ENCODE results near the gene TMEM63C.
A peak's percentile ranks its signal among the peaks of the same experiment; 100 is the strongest.
"Not testable (repeated sequence)": the region's sequence is repeated elsewhere in the genome, so short reads cannot be mapped to it uniquely, and the experiment has no call there.

TMEM63C gene

DNA sequence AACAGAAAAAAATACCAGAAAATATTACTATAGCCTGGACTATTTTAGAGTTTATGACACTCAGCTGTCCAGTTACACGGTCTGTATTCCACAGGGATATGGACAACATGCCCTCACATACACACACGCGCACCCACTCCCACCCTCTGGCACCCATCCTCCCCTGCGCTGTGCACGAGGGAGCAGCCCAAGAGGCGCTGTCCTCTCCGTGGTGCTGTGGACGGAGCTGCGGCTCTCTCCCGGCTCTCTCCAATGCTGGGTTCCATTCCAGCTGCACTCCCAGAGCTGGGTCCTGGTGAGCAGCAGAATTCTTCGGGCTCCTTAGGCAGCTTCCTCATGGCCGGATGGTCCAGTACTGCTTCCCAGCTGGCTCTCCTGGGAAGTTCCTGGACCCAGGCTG is 95.4 kb downstream of the TMEM63C start:
- DNase-seq (ENCODE audit: low read depth in 2 of 2) = no peak

- DNase-seq (ENCODE audit: low read depth in 2 of 2) = no peak
Observed at GRCh38 chr14:77278461-77279230, 97.0 kb downstream of the TMEM63C start.

DNA sequence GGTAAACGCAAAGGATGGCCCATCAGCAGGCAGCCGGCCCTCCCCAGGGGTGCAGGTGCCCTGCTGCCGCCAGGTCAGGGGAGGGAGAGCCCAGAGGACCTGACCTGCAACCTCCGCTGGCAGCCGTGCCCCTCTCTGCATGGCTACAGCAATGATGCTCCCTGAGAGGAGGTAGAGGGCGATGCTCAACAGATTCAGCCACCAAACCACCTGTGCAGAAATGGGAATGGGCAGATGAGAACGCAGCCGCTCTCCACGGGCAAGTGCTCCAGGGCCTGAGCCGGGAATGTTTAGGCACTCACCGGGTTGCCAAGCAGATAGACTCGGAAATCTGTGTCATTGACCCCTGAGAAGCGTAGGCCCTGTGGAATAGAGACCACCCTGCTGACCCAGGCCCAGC is 98.1 kb downstream of the TMEM63C start:
- no peak for DNase-seq (ENCODE audit: low read depth in 2 of 2)

- not testable (repeated sequence) for DNase-seq (ENCODE audit: low read depth in 2 of 2)
Observed at GRCh38 chr14:77280921-77281320, 99.3 kb downstream of the TMEM63C start.

DNA sequence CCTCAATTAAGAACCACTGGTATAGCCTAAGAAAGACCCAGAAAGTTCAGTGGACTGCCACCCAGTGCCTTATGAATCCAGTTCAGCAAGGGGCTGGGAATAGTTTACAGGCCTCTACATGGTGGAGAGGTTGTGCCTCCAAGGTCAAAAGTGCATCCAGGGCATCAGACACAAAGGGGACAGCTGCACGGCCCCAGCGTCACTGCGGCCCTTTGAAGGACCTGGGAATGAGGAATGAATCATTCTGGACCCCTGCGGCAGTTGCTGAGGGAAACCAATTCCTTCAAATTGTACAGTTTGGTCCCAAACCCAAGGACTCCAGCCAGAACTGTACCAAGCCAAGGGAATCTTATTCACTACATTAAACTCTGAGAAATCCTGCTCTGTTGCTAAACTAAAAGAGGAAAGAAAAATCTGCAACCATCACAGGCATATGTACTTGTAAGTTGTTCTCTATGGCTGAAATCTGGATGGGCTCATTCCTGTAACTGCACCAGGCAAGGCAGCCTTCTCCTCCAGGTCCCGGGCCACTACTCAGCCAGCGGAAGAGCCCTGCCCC is 100.3 kb downstream of the TMEM63C start:
- no peak for DNase-seq (ENCODE audit: low read depth in 2 of 2)

DNA sequence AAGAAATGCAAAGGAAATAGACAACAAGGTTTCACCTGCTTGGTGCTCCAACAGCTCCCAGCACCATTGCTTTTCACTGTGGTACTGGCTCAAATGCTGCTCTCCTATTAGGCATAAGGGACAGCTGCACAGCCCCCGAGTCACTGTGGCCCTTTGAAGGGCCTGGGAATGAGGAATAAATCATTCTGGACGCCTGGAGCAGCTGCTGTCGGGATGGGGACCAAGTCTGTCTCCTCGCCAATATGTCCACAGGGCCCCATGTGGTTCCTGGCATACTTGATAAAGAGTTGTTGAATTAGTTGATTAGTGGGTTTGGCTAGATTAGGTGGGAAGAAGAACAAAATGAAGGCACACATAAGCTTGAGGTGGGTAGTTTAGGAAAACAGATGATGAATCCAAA is 102.5 kb downstream of the TMEM63C start:
- DNase-seq (ENCODE audit: low read depth in 2 of 2) = no peak

- no peak for DNase-seq (ENCODE audit: low read depth in 2 of 2)
Observed at GRCh38 chr14:77284466-77284865, 102.9 kb downstream of the TMEM63C start.

DNA sequence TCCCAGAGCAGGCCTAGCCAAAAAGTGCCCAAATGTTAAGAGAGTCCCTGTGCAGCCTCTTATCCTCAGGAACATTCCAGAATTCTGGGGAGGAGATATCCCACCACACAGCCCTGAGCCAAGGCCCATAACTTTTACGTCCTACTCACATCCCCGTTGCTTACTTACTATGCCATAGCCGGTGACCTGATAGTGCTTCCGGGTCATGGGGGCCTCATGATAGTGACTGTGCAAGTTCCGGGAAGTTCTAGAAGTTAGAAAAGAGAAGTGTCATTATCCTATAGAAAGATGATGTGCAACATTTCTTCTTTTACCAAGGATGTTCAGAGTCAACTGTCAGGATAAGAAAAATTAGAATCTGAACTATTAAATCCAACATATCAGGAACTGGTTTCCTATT is 105.0 kb downstream of the TMEM63C start:
- no peak for DNase-seq (ENCODE audit: low read depth in 2 of 2)

- DNase-seq (ENCODE audit: low read depth in 2 of 2) = no peak
Observed at GRCh38 chr14:77290705-77291104, 109.1 kb downstream of the TMEM63C start.

- no peak for DNase-seq (ENCODE audit: low read depth in 2 of 2)
Observed at GRCh38 chr14:77296155-77296554, 114.6 kb downstream of the TMEM63C start.

DNA sequence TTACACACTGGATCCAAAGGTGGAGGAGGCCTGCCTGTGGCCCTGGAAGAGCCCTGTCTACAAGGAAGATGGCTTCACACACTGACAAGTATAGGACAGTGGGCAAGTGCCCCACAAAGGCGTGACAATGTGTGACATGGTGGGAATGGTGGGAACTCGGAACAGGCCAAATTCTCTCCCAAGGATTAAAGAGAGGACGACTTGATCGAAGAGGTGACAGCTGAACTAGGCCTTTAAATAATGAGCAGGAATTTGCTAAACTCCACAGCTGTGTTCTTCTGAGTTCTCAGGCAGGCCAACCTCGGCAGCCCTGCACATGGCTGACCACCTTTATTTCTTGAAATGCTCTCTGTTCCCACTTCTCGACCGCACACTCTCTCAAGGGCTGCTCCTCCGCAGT is 115.3 kb downstream of the TMEM63C start:
- no peak for DNase-seq (ENCODE audit: low read depth in 2 of 2)

DNA sequence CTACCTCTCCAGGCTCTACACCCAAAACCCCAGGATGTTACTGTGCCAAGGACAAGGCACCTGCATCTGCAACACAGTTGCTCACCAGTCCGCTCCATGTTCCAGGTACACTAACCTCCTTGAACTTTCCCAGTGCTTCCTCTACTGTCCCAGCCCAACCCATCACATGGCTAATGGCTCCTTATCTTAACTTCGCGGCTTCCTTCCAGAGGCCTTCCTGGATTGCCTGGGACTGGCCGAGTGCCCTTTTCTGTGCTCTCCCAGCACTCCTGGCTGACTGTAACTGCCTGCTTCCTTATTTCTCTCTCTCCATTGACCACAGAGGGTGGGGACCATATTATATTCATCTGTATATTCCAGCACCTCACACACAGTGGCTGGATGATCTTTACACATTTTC is 118.2 kb downstream of the TMEM63C start:
- DNase-seq (ENCODE audit: low read depth in 2 of 2) = no peak

GRCh38 chr14:77301103-77301502 is 119.5 kb downstream of the TMEM63C start:
- peak in 1 of 2 donors; percentile 12 for DNase-seq (ENCODE audit: low read depth in 2 of 2)

DNA sequence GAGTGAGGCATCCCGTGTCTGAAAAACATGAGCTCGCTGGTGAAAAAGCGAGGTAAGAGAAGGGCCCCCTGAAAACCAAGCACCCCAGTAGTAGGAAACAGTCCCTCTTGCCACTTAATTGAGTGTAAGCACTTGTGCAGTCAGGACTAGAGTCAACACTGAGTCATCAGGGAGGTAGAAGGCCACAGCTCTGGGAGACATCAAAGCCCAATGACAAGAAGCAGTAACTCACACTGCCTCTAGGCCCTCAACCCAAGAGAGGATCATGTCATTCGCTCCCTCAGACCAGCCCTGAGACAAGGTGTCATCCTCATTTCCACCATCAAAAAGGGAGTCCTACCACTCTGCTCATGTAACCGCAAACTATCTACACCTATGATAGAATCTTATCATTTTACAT is 121.3 kb downstream of the TMEM63C start:
- no peak for DNase-seq (ENCODE audit: low read depth in 2 of 2)

GRCh38 chr14:77303417-77304156 is 122.0 kb downstream of the TMEM63C start:
- no peak for DNase-seq (ENCODE audit: low read depth in 2 of 2)

GRCh38 chr14:77305696-77306095 is 124.1 kb downstream of the TMEM63C start:
- DNase-seq (ENCODE audit: low read depth in 2 of 2) = no peak

DNA sequence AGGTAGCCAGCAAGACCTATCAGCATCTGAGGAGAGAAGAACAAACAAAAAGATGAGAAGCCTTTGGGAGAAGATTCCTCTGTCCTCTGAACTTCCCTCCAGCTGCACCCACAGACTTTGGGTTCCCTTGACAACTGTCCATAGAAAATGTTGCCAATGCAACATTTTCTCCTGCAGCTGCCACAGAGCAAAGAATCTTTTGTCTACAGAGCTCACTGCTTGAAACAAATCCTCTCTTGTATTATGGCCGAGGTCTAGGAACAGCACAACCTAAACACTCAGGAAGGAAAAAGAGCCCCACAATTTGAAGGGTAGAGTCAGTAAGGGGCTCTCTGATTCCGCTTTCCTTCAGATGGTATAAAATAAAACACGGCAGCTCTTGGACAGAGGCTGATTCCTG is 124.8 kb downstream of the TMEM63C start:
- DNase-seq (ENCODE audit: low read depth in 2 of 2) = no peak

DNA sequence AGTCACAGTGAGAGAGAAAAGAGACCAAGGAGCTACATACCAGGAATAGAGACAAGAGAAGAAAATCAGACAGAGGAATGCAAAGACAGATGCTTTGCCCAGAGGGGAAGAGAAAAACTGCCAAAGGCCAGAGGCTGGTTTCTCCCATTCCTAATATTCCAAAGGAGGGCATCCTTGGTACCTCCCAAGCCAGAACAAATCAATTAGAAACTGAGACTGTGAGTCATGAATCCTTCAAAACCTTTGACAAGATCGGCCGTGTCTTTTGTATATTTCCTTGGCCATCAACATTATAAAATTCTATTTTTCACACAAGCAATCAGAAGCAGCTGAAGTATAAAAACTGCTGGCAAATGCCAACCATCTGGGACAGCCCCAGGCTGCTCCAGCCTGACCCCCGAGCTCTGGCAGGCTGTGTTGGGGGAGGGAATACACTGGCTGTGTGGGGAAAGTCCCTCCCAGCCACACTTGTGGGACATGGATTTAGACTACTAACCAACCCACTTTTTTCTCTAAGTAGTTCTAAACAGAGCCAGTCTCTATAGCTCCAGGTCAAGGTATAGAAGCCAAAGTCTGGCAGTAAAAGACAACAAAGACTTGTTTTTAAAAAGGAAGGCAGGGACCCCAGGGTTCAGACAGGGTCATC is 125.4 kb downstream of the TMEM63C start:
- DNase-seq (ENCODE audit: low read depth in 2 of 2) = no peak

Data from stimulated activated CD8-positive, alpha-beta memory T cell treated with anti-CD3 and anti-CD28 coated beads, Interleukin-7, amount 100 ng/mL, for 4 hours (primary cell).